ENCODE measurements around the gene SCN5A. TPM values are rescaled to one million over a fixed set of nuclear protein-coding genes. Genes with fewer than 3 reads are reported as not detected.

SCN5A gene
- total and polyA plus RNA-seq, 2 experiments from 2014 or later, result 10.2 to 10.6 TPM

- Mint-ChIP-seq H3K27me3 (ENCODE audit: insufficient read depth, low read depth, poor library complexity) (peaks cover 8% of the 10 kb centered on the region), H3K4me1 (peaks cover 13% of the 10 kb centered on the region; the same call in 2 of the 3 replicates), H3K27ac (no peak overlapping the region), H3K9me3 (no peaks in the 10 kb centered on the region), H3K4me3 (no peak overlapping the region), H3K36me3 (ENCODE audit: low read depth) (no peaks in the 10 kb centered on the region)
- ATAC-seq (no peak), DNase-seq (ENCODE audit: low spot score) (no peak)
- no peak overlapping the region for H3K4me2 ChIP-seq
- no peak for TF ChIP-seq ZNF331 (CRISPR knock-in tag; IDR thresholded peaks at IDR 0.05; ENCODE audit: low read depth)
- TF ChIP-seq CTCF (conservative IDR thresholded peaks at IDR 0.05; ENCODE audit: low read depth in 2 of 2), result no peak
- no peak for TF ChIP-seq ZNF462 (CRISPR knock-in tag; IDR thresholded peaks at IDR 0.05)
- no peak for TF ChIP-seq REST (IDR thresholded peaks at IDR 0.05; ENCODE audit: unreplicated experiment)
- no peak for TF ChIP-seq JUNB (IDR thresholded peaks at IDR 0.05; ENCODE audit: unreplicated experiment)
- TF ChIP-seq ZNF114 (CRISPR knock-in tag; IDR thresholded peaks at IDR 0.05), result no peak
- TF ChIP-seq EZH2 (IDR thresholded peaks at IDR 0.05; ENCODE audit: low read depth, unreplicated experiment), result no peak
- TF ChIP-seq CREB1 (CRISPR knock-in tag; IDR thresholded peaks at IDR 0.05; ENCODE audit: low read depth), result no peak
- no peak for TF ChIP-seq STAT1 (IDR thresholded peaks at IDR 0.05; ENCODE audit: unreplicated experiment)
- TF ChIP-seq EZH2phosphoT487 (IDR thresholded peaks at IDR 0.05; ENCODE audit: unreplicated experiment), result no peak
- TF ChIP-seq ETS1 (IDR thresholded peaks at IDR 0.05), result no peak
- no peak for TF ChIP-seq NANOG (IDR thresholded peaks at IDR 0.05; ENCODE audit: borderline replicate concordance)
- TF ChIP-seq POLR2AphosphoS5 (IDR thresholded peaks at IDR 0.05; ENCODE audit: low read depth), result no peak
- no peaks in the 10 kb centered on the region for H3F3A ChIP-seq (replicated peaks; ENCODE audit: low read depth)
- H4K20me1 ChIP-seq (replicated peaks; ENCODE audit: insufficient read depth), result no peaks in the 10 kb centered on the region; the same call in 1 of the 2 replicates
- no peak overlapping the region for H3K27ac ChIP-seq (ENCODE audit: low read depth)
- no peaks in the 10 kb centered on the region for H3K79me2 ChIP-seq (replicated peaks; ENCODE audit: insufficient read depth)
- H3K9me2 ChIP-seq (ENCODE audit: insufficient read depth), result no peaks in the 10 kb centered on the region
- H3K4me1 ChIP-seq (ENCODE audit: insufficient read depth), result no peaks in the 10 kb centered on the region
- no peak overlapping the region for H2AFZ ChIP-seq
- no peaks in the 10 kb centered on the region for H3K36me3 ChIP-seq (ENCODE audit: insufficient read depth)
- H3K4me3 ChIP-seq, result no peak overlapping the region
- no peaks in the 10 kb centered on the region for H3K27me3 ChIP-seq (ENCODE audit: insufficient read depth)
Measured at GRCh38 chr3:38580450-38581382, 68.8 kb downstream of the SCN5A start.
